NB4 (cell line): ENCODE results near the gene UBE2L5.

Source experiments
- POLR2A ChIP-seq: IDR thresholded peaks from 2 replicates; pipeline ENCODE4 v1.6.1; 2011; ENCODE audit warnings: mild to moderate bottlenecking; ENCODE audit not compliant: insufficient read length; ENCODE audit errors: extremely low read depth
- TF ChIP-seq, protein P1 (sequence below): IDR thresholded peaks from one replicate; pipeline ENCODE4 v1.5.1; 2012; ENCODE audit warnings: low read depth, low read length

DNA sequence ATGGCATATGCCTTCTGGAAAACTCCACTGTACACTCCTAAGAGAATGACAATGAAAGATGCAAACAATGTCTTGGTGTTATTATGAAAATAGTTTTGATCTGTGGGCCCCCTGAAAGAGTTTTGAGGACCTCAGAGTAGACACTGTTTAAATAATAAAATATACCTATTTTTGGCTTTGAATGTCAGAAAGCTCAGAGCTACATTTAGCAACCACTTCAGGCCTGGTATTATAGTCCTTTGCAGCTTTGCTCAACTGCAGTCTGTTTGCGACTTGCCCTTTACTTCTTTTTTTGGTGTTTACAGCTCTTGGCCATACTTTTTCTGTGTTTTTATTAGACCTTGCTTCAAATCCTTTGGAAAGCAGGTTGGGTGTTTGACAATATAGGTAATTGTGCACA lies 5.8 kb upstream of the UBE2L5 start:
- TF ChIP-seq, protein P1, sequence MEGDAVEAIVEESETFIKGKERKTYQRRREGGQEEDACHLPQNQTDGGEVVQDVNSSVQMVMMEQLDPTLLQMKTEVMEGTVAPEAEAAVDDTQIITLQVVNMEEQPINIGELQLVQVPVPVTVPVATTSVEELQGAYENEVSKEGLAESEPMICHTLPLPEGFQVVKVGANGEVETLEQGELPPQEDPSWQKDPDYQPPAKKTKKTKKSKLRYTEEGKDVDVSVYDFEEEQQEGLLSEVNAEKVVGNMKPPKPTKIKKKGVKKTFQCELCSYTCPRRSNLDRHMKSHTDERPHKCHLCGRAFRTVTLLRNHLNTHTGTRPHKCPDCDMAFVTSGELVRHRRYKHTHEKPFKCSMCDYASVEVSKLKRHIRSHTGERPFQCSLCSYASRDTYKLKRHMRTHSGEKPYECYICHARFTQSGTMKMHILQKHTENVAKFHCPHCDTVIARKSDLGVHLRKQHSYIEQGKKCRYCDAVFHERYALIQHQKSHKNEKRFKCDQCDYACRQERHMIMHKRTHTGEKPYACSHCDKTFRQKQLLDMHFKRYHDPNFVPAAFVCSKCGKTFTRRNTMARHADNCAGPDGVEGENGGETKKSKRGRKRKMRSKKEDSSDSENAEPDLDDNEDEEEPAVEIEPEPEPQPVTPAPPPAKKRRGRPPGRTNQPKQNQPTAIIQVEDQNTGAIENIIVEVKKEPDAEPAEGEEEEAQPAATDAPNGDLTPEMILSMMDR, result no peak
- TF ChIP-seq POLR2A, result no peak
